SIG-M5 treated with dmso at 0.1 percent for 504 hours (cell line): ENCODE data around the gene ARAP1.

Source experiments
- DNase-seq: peaks from one replicate; lab custom pipeline; 2025; ENCODE audit not compliant: unreplicated experiment; lab: John Stamatoyannopoulos, UW

ARAP1 gene

GRCh38 chr11:72744474-72744873 lies 7.7 kb downstream of the ARAP1 start:
- no peak for DNase-seq

- DNase-seq: no peak
Measured at GRCh38 chr11:72743321-72744221, 8.6 kb downstream of the ARAP1 start.

- DNase-seq: no peak
Measured at GRCh38 chr11:72742513-72743320, 9.5 kb downstream of the ARAP1 start.

- DNase-seq: no peak
Measured at GRCh38 chr11:72741849-72742512, 10.2 kb downstream of the ARAP1 start.

GRCh38 chr11:72741429-72741833 lies 10.8 kb downstream of the ARAP1 start:
- no peak for DNase-seq

- no peak for DNase-seq
Measured at GRCh38 chr11:72740562-72741428, 11.4 kb downstream of the ARAP1 start.

- DNase-seq: no peak
Measured at GRCh38 chr11:72740060-72740424, 12.2 kb downstream of the ARAP1 start.

- no peak for DNase-seq
Measured at GRCh38 chr11:72739240-72740059, 12.8 kb downstream of the ARAP1 start.

- peak; percentile 73 for DNase-seq
Measured at GRCh38 chr11:72738199-72739141, 13.7 kb downstream of the ARAP1 start.

GRCh38 chr11:72737336-72737735 lies 14.9 kb downstream of the ARAP1 start:
- DNase-seq: no peak

- peak; percentile 98 for DNase-seq
Measured at GRCh38 chr11:72736452-72737069, 15.6 kb downstream of the ARAP1 start.

GRCh38 chr11:72735495-72736027 lies 16.6 kb downstream of the ARAP1 start:
- DNase-seq: no peak

- DNase-seq: no peak
Measured at GRCh38 chr11:72732329-72732728, 19.9 kb downstream of the ARAP1 start.

GRCh38 chr11:72730737-72731136 lies 21.5 kb downstream of the ARAP1 start:
- no peak for DNase-seq

- no peak for DNase-seq
Measured at GRCh38 chr11:72730243-72730642, 22.0 kb downstream of the ARAP1 start.

- DNase-seq: peak; percentile 11
Measured at GRCh38 chr11:72727521-72727920, 24.7 kb downstream of the ARAP1 start.

- DNase-seq: no peak
Measured at GRCh38 chr11:72726266-72727220, 25.7 kb downstream of the ARAP1 start.
